HG03196 (cell line): ENCODE results near the gene SHF.
"Not testable (repeated sequence)": the region's sequence is repeated elsewhere in the genome, so short reads cannot be mapped to it uniquely, and the experiment has no call there.

Experiments used
- ATAC-seq: cut with Tn5 transposase; IDR thresholded peaks from one replicate; pipeline ENCODE4 v1.9.1; 2021; ENCODE audit not compliant: unreplicated experiment

SHF gene, protein sequence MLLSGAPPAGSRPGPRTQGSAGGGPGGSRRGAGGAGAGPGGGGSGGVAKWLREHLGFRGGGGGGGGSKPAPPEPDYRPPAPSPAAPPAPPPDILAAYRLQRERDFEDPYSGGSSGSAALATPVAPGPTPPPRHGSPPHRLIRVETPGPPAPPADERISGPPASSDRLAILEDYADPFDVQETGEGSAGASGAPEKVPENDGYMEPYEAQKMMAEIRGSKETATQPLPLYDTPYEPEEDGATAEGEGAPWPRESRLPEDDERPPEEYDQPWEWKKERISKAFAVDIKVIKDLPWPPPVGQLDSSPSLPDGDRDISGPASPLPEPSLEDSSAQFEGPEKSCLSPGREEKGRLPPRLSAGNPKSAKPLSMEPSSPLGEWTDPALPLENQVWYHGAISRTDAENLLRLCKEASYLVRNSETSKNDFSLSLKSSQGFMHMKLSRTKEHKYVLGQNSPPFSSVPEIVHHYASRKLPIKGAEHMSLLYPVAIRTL

GRCh38 chr15:45187894-45188830, at the start of gene SHF:
TSS of gene SHF (minus strand) at chr15:45187966. CDS start at chr15:45187951, 15 bp downstream.
- no peak for ATAC-seq

GRCh38 chr15:45236806-45237205, 49.0 kb upstream of the SHF start:
- not testable (repeated sequence) for ATAC-seq

DNA sequence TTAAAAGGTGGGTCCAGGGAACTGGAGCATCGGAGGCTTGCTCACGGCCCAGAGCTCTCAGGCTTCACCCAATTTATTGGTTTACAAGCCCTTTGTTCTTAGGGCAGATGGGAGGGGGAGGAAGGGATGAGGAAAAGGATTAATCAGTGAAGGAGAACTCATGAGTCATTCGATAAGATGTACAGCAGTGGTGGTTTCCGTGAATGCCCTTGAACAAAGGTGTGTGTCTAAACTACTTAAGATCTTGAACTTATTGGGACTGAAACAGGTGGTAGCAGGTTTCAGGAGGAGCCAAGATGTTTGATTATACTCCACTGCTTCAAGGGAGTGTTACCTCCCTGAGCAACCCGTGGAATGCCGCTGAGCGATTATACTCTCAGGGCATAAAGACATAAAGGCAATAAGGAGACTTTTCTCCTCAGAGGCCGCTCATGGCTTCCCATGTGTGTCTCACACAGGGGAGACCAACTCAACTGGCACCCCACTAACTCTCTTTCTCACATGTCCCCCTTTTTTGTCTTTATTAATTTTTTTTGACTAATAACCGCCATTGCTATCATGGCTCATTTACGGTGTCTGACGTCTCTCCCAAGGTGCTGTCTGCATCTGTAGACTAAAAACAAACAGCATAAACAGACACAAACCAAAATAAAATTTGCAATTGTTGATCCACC, 46.9 kb upstream of the SHF start:
- no peak for ATAC-seq

GRCh38 chr15:45231864-45232562, 44.2 kb upstream of the SHF start:
- ATAC-seq, result no peak

DNA sequence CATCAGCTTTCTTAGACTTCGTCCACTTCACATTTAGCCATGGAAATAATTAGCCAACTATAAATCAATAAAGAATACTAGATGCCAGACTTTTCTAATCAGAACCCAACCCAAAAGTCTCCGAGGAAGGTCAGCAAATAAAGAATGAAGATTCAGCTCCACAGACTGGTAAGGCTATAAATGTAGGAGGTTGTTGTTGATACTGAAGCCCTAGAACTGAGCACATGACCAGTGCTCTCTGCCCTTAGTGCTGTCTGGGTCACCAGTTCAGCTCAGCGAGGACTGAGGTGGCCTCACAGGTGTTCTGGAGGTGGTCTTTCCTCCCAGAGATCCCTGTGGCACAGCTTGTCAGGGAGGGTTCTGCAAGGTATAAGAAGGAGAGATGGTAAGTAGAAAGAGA, 43.4 kb upstream of the SHF start:
- no peak for ATAC-seq

DNA sequence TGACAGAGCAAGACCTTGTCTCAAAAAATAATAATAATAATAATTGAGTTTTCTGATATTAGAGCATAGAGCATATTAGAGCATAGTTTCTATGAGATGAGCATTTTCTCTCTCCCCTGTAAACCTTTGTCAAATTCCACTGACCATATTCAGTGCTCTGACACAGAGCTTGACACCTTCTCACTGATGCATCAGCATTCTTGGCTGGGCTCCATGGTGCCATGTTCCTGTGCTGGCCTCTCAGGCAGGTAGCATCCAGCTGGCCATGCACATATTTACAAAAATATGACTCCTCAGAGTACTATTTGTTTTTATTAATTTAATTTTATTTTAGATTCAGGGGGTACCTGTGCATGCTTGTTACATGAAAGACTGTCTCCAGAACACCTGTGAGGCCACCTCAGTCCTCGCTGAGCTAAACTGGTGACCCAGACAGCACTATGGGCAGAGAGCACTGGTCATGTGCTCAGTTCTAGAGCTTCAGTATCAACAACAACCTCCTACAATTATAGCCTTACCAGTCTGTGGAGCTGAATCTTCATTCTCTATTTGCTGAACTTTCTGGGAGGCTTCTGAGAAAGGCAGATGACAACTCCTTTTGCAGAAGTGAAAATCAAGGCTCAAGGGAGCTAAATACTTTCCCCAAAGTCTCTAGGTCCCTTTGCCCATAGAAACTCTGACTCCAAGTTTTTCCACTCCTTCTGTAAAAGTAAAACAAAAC, 42.6 kb upstream of the SHF start:
- no peak for ATAC-seq

- no peak for ATAC-seq
Observed at GRCh38 chr15:45228931-45229330, 41.2 kb upstream of the SHF start.

- no peak for ATAC-seq
Observed at GRCh38 chr15:45225506-45226273, 37.9 kb upstream of the SHF start.

- ATAC-seq, result no peak
Observed at GRCh38 chr15:45224621-45225217, 37.0 kb upstream of the SHF start.

GRCh38 chr15:45221967-45222366, 34.2 kb upstream of the SHF start:
- no peak for ATAC-seq

GRCh38 chr15:45221053-45221599, 33.4 kb upstream of the SHF start:
- no peak for ATAC-seq

- ATAC-seq, result no peak
Observed at GRCh38 chr15:45212493-45212892, 24.7 kb upstream of the SHF start.

DNA sequence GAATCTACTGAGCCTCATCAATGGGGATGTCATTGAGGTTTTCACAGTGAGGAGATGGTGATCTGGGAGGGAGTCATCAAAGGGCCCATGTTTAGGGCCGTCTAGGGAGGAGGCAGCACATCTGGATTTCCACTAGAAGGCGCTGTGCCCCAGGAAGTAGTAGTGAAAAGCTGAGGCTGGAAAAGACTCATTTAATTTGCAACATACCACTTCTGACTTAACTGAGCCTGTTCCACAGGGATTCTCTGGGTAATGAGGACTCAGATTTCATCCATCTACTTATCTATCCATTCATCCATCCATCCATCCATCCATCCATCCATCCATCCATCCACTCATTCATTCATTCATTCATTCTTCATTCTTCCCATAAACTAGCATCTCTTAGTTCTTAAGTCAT, 17.4 kb upstream of the SHF start:
- no peak for ATAC-seq

DNA sequence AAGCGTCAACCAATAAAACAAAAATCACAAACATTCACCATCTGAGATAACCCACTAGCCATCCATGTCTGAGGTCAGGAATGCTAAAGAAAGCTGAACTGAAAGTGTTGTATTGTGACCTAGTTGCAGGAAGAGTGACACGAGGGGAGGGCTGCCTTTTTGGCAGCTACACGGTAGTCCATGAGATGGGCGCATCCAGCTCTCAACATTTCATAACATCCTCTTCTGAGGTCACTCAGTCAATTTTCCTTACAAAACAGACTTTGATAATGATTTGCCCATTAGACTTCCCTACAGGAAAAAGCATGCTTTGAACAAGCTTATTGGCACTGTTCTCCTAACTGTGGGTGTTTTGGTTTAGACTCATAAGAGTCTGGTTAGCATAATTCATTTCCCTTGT, 15.4 kb upstream of the SHF start:
- no peak for ATAC-seq

- no peak for ATAC-seq
Observed at GRCh38 chr15:45201869-45202268, 14.1 kb upstream of the SHF start.

DNA sequence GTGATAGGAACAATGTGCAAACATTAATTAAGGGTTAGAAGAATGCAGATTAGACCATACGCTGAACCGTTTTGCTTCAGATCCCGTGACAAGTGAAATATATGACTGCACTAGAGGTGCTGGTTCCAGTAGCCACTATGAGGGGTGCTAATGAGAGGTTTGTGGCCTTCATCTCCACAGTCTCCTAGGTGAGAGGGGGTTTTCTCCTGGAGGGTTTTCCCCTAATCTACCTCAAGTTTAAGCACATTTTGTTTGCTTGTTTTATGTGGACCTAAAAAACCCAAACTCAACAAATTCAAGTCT, 13.7 kb upstream of the SHF start:
- no peak for ATAC-seq

- ATAC-seq, result peak; percentile 10
Observed at GRCh38 chr15:45200799-45201556, 13.2 kb upstream of the SHF start.
